ENCODE data around the gene CSRNP3.

- TF ChIP-seq POLR2AphosphoS5 (IDR thresholded peaks at IDR 0.05; ENCODE audit: low read depth, low read length) = no peak
- TF ChIP-seq POLR2A (IDR thresholded peaks at IDR 0.05; ENCODE audit: low read depth, low read length) = no peak
- TF ChIP-seq POU2F2 (IDR thresholded peaks at IDR 0.05; ENCODE audit: low read depth, low read length) = no peak
- TF ChIP-seq TAF1 (IDR thresholded peaks at IDR 0.05; ENCODE audit: low read depth, low read length) = no peak
Measured at GRCh38 chr2:165662720-165663119, 193.2 kb downstream of the CSRNP3 start.

Data from GM12891 (cell line).